Activated naive CD4-positive, alpha-beta T cell treated with anti-CD3 and anti-CD28 coated beads for 36 hours (primary cell): ENCODE data around the gene CRIP1. TPM values are rescaled to one million over a fixed set of nuclear protein-coding genes. Genes with fewer than 3 reads are reported as not detected.

ENCODE experiments used
- CTCF ChIA-PET: fragments of 350-600 bp; sonication (Branson Sonifier 250); formaldehyde crosslinking; loops from one replicate; lab custom pipeline; 2021; ENCODE audit warnings: antibody characterized with exemption; lab: Charles Lee
- DNase-seq: peaks from one replicate; pipeline ENCODE4 v3.0.0-alpha.2; 2020
- H3K27ac Mint-ChIP-seq: one replicate; pipeline ENCODE4 v1.8.0; 2021; ENCODE audit warnings: mild to moderate bottlenecking, mixed read lengths
- H3K27me3 Mint-ChIP-seq: one replicate; pipeline ENCODE4 v1.8.0; 2021; ENCODE audit warnings: low read depth, mixed read lengths
- H3K36me3 Mint-ChIP-seq: one replicate; pipeline ENCODE4 v1.8.0; 2021; ENCODE audit warnings: low read depth, mixed read lengths
- H3K4me1 Mint-ChIP-seq: one replicate; pipeline ENCODE4 v1.8.0; 2021; ENCODE audit warnings: low read depth, mixed read lengths
- H3K4me3 Mint-ChIP-seq: one replicate; pipeline ENCODE4 v1.8.0; 2021; ENCODE audit warnings: mild to moderate bottlenecking, moderate library complexity, mixed read lengths
- H3K9me3 Mint-ChIP-seq: one replicate; pipeline ENCODE4 v1.8.0; 2021; ENCODE audit warnings: mixed read lengths
- intact Hi-C: fragments of 100-400 bp; cut with micrococcal nuclease; formaldehyde crosslinking; loops from one replicate; pipeline ENCODE4 v1.15.1; 2023
- total RNA-seq, 2 experiments: library from RNA; stranded (reverse); gene quantifications; one replicate each; pipeline ENCODE4 v1.2.3, GENCODE V29; 2021

Gene CRIP1
- total RNA-seq, 2 experiments from 2014 or later = 67.3 to 77.1 TPM

- H3K9me3 Mint-ChIP-seq = no peaks in the 10 kb centered on the region
- H3K27me3 Mint-ChIP-seq = peaks cover 21% of the 10 kb centered on the region
- intact Hi-C loops = loop anchor here (1.0 to 10.0 kb wide), 3 partner anchors 9 to 656 kb away; no protein-coding TSS in a partner anchor
- CTCF ChIA-PET = interaction anchor here (0.5 to 2.2 kb wide), 19 partner anchors 8 to 312 kb away, joined by 3 to 43 read pairs (median 3); partner anchors contain the start of gene BRF1
- peaks cover 2% of the 10 kb centered on the region for H3K36me3 Mint-ChIP-seq
- H3K4me3 Mint-ChIP-seq = peak overlapping the region; percentile 71
- peak overlapping the region; percentile 86 for H3K27ac Mint-ChIP-seq
- peak; percentile 93 for DNase-seq
- peaks cover 59% of the 10 kb centered on the region for H3K4me1 Mint-ChIP-seq
Measured at GRCh38 chr14:105480807-105481801, 5.6 kb upstream of the CRIP1 start.

- peaks cover 2% of the 10 kb centered on the region for H3K36me3 Mint-ChIP-seq
Measured at GRCh38 chr14:105481886-105482457, 4.7 kb upstream of the CRIP1 start.

GRCh38 chr14:105482486-105483110 is 4.1 kb upstream of the CRIP1 start:
- intact Hi-C loops = loop anchor here (2.0 to 10.0 kb wide), 2 partner anchors 412 to 658 kb away; no protein-coding TSS in a partner anchor
- Mint-ChIP-seq H3K36me3 (no peaks in the 10 kb centered on the region), H3K27ac (peak overlapping the region; percentile 86), H3K4me3 (no peak overlapping the region), H3K9me3 (no peaks in the 10 kb centered on the region), H3K4me1 (peaks cover 57% of the 10 kb centered on the region), H3K27me3 (peaks cover 9% of the 10 kb centered on the region)
- DNase-seq = no peak
- CTCF ChIA-PET = interaction anchor here (0.7 to 2.0 kb wide), 5 partner anchors 9 to 181 kb away, joined by 3 to 7 read pairs (median 3); partner anchors contain the start of gene BRF1

More at GRCh38 chr14:105481886-105482457, 4.7 kb upstream of the CRIP1 start:
- Mint-ChIP-seq H3K4me3 (peak overlapping the region; percentile 60), H3K4me1 (peaks cover 63% of the 10 kb centered on the region), H3K9me3 (no peaks in the 10 kb centered on the region), H3K27ac (peak overlapping the region; percentile 86), H3K27me3 (peaks cover 14% of the 10 kb centered on the region)
- intact Hi-C loops = loop anchor here (1.0 to 10.0 kb wide), 4 partner anchors 8 to 657 kb away; no protein-coding TSS in a partner anchor
- CTCF ChIA-PET = interaction anchor here (0.7 to 2.2 kb wide), 7 partner anchors 8 to 181 kb away, joined by 3 to 43 read pairs (median 5); partner anchors contain the start of gene BRF1
- peak; percentile 97 for DNase-seq

DNA sequence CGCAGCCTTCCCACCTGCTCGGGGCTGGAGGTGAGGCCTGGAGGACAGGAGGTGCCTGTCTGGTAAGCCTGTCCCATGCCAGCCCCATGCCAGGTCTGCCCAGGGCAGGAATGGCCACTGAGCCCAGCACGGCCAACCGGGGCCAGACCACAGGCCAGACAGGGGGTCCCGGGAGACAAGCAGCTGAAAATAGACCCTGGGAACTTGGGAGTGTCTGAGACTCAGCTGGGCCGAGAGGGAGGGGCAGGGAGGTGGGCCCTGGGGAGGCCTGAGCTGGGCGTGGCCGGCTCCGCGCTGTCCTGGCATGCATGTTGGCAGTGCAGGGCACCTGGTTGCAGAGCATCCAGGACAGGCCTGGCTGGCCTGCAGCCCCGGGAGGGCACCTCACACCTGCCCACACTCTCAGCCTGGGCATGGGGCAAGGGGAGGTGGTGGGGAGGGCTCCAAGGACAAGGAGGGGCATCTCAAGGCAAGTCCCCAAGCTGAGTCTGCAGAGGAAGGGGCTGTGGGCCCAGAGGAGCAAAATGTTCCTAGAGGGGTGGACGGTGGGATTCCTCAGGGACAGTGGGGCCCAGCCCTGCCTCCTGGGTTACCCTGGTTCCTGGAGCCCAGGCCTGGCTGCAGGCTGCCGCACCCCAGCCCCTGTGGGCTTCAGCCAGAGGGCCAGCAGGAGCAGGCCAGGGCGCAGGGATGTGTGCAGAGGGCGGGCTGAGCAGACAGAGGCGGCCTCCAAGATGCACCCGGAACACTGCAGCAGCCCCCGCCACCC is 3.2 kb upstream of the CRIP1 start:
- DNase-seq = no peak
- Mint-ChIP-seq H3K36me3 (no peaks in the 10 kb centered on the region), H3K27ac (no peak overlapping the region), H3K4me3 (no peak overlapping the region), H3K27me3 (peaks cover 9% of the 10 kb centered on the region), H3K9me3 (no peaks in the 10 kb centered on the region), H3K4me1 (peaks cover 64% of the 10 kb centered on the region)
- intact Hi-C loops = loop anchor here (2.0 to 10.0 kb wide), 2 partner anchors 413 to 659 kb away; no protein-coding TSS in a partner anchor
- CTCF ChIA-PET = interaction anchor here (1.1 kb wide), 1 partner anchor 79 kb away, joined by 3 read pairs; no protein-coding TSS in a partner anchor

- no peaks in the 10 kb centered on the region for H3K9me3 Mint-ChIP-seq
- H3K4me3 Mint-ChIP-seq = no peak overlapping the region
- peaks cover 68% of the 10 kb centered on the region for H3K4me1 Mint-ChIP-seq
- H3K27me3 Mint-ChIP-seq = peaks cover 7% of the 10 kb centered on the region
- peak overlapping the region; percentile 10 for H3K27ac Mint-ChIP-seq
- intact Hi-C loops = loop anchor here (10.0 kb wide), 1 partner anchor 660 kb away; no protein-coding TSS in a partner anchor
- CTCF ChIA-PET = no interaction called here
- DNase-seq = no peak
- no peaks in the 10 kb centered on the region for H3K36me3 Mint-ChIP-seq
Measured at GRCh38 chr14:105484069-105484996, 2.4 kb upstream of the CRIP1 start.

GRCh38 chr14:105484997-105485393 is 1.7 kb upstream of the CRIP1 start:
- peaks cover 65% of the 10 kb centered on the region for H3K4me1 Mint-ChIP-seq
- DNase-seq = no peak
- peaks cover under 1% of the 10 kb centered on the region for H3K27me3 Mint-ChIP-seq
- CTCF ChIA-PET = no interaction called here
- no peaks in the 10 kb centered on the region for H3K9me3 Mint-ChIP-seq
- H3K4me3 Mint-ChIP-seq = no peak overlapping the region
- H3K36me3 Mint-ChIP-seq = no peaks in the 10 kb centered on the region
- H3K27ac Mint-ChIP-seq = no peak overlapping the region
- intact Hi-C loops = loop anchor here (10.0 kb wide), 1 partner anchor 660 kb away; no protein-coding TSS in a partner anchor

GRCh38 chr14:105485739-105486162 is 935 bp upstream of the CRIP1 start:
- H3K4me1 Mint-ChIP-seq = peaks cover 59% of the 10 kb centered on the region

DNA sequence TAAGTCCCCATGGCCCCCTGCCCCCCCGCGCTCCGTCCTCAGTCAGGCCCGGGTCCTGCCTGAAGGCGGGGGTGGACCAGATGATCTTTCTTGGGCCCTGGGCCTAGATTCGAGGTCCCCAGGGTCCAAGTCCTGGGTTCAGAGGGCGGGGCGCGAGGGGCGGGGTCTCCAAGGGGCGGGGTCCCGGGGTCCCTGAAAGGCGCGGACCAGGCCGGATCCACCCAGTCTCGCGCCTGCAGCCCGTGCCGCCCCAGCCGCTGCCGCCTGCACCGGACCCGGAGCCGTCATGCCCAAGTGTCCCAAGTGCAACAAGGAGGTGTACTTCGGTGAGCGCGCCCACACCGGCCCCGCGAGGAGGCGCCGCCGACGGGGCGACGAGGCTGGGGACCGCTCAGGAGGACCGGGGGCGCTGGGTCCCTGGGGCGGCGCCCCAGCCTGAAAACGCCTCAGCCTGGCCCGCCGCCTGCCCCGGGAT is 325 bp downstream of the CRIP1 start:
- H3K9me3 Mint-ChIP-seq = no peaks in the 10 kb centered on the region
- H3K4me1 Mint-ChIP-seq = peaks cover 52% of the 10 kb centered on the region
- no peak overlapping the region for H3K27ac Mint-ChIP-seq
- no peaks in the 10 kb centered on the region for H3K27me3 Mint-ChIP-seq
- intact Hi-C loops = loop anchor here (10.0 kb wide), 1 partner anchor 662 kb away; no protein-coding TSS in a partner anchor
- no peak for DNase-seq
- CTCF ChIA-PET = interaction anchor here (1.8 kb wide), 1 partner anchor 116 kb away, joined by 5 read pairs; no protein-coding TSS in a partner anchor
- H3K36me3 Mint-ChIP-seq = no peaks in the 10 kb centered on the region
- H3K4me3 Mint-ChIP-seq = peak overlapping the region; percentile 80

More at GRCh38 chr14:105485739-105486162, 935 bp upstream of the CRIP1 start:
- Mint-ChIP-seq H3K27ac (no peak overlapping the region), H3K9me3 (no peaks in the 10 kb centered on the region), H3K36me3 (no peaks in the 10 kb centered on the region), H3K27me3 (no peaks in the 10 kb centered on the region), H3K4me3 (no peak overlapping the region)
- CTCF ChIA-PET = interaction anchor here (0.7 to 1.8 kb wide), 2 partner anchors 17 to 115 kb away, joined by 3 to 5 read pairs; no protein-coding TSS in a partner anchor
- DNase-seq = peak; percentile 38
- intact Hi-C loops = loop anchor here (10.0 kb wide), 1 partner anchor 661 kb away; no protein-coding TSS in a partner anchor

- CTCF ChIA-PET = interaction anchor here (1.8 kb wide), 1 partner anchor 117 kb away, joined by 5 read pairs; no protein-coding TSS in a partner anchor
- H3K36me3 Mint-ChIP-seq = no peaks in the 10 kb centered on the region
Measured at GRCh38 chr14:105487449-105487985, 831 bp downstream of the CRIP1 start.

More at GRCh38 chr14:105487449-105487985, 831 bp downstream of the CRIP1 start:
- Mint-ChIP-seq H3K4me1 (peaks cover 49% of the 10 kb centered on the region), H3K27ac (peak overlapping the region; percentile 50), H3K27me3 (no peaks in the 10 kb centered on the region), H3K9me3 (no peaks in the 10 kb centered on the region), H3K4me3 (peak overlapping the region; percentile 80)
- intact Hi-C loops = loop anchor here (10.0 kb wide), 1 partner anchor 663 kb away; no protein-coding TSS in a partner anchor
- peak; percentile 72 for DNase-seq
